C1 segment of cervical spinal cord (tissue), 14 donors: ENCODE measurements around the gene ERBB4.
"Not testable (repeated sequence)": the region's sequence is repeated elsewhere in the genome, so short reads cannot be mapped to it uniquely, and the experiment has no call there.

Experiments used
- DNase-seq, 14 donors: peaks; one replicate each; lab custom pipeline; 2025; lab: John Stamatoyannopoulos, UW

The ERBB4 gene

GRCh38 chr2:212226114-212226513 is 312.5 kb downstream of the ERBB4 start:
- no peak for DNase-seq

- DNase-seq, result no peak
Measured at GRCh38 chr2:212223696-212224095, 314.9 kb downstream of the ERBB4 start.

- no peak for DNase-seq
Measured at GRCh38 chr2:212213191-212213590, 325.4 kb downstream of the ERBB4 start.

GRCh38 chr2:212208467-212208866 is 330.1 kb downstream of the ERBB4 start:
- no peak for DNase-seq

GRCh38 chr2:212197776-212198175 is 340.8 kb downstream of the ERBB4 start:
- DNase-seq, result no peak

- no peak for DNase-seq
Measured at GRCh38 chr2:212195626-212196025, 343.0 kb downstream of the ERBB4 start.

GRCh38 chr2:212194396-212194795 is 344.2 kb downstream of the ERBB4 start:
- no peak for DNase-seq

- no peak for DNase-seq
Measured at GRCh38 chr2:212193803-212194202, 344.8 kb downstream of the ERBB4 start.

GRCh38 chr2:212193056-212193455 is 345.5 kb downstream of the ERBB4 start:
- peak in 1 of 14 donors; percentile 17 for DNase-seq

GRCh38 chr2:212191438-212191837 is 347.2 kb downstream of the ERBB4 start:
- DNase-seq, result not testable (repeated sequence)

GRCh38 chr2:212186166-212186565 is 352.4 kb downstream of the ERBB4 start:
- DNase-seq, result no peak

GRCh38 chr2:212181646-212182045 is 357.0 kb downstream of the ERBB4 start:
- no peak for DNase-seq

- no peak for DNase-seq
Measured at GRCh38 chr2:212180408-212181083, 358.1 kb downstream of the ERBB4 start.

- DNase-seq, result no peak
Measured at GRCh38 chr2:212177724-212178123, 360.9 kb downstream of the ERBB4 start.

- no peak for DNase-seq
Measured at GRCh38 chr2:212176151-212176550, 362.5 kb downstream of the ERBB4 start.

GRCh38 chr2:212173756-212174510 is 364.7 kb downstream of the ERBB4 start:
- DNase-seq, result no peak

GRCh38 chr2:212173331-212173730 is 365.3 kb downstream of the ERBB4 start:
- DNase-seq, result no peak

- DNase-seq, result no peak
Measured at GRCh38 chr2:212170382-212170781, 368.2 kb downstream of the ERBB4 start.

- no peak for DNase-seq
Measured at GRCh38 chr2:212158081-212158480, 380.5 kb downstream of the ERBB4 start.

GRCh38 chr2:212157012-212157411 is 381.6 kb downstream of the ERBB4 start:
- no peak for DNase-seq

GRCh38 chr2:212156088-212156487 is 382.5 kb downstream of the ERBB4 start:
- no peak for DNase-seq

GRCh38 chr2:212154477-212154878 is 384.1 kb downstream of the ERBB4 start:
- no peak for DNase-seq

GRCh38 chr2:212153923-212154322 is 384.7 kb downstream of the ERBB4 start:
- DNase-seq, result no peak
